ENCODE measurements around the gene CEP72. TPM values are rescaled to one million over a fixed set of nuclear protein-coding genes. Genes with fewer than 3 reads are reported as not detected.

Gene CEP72
- total RNA-seq, 1 donor from 2014 or later = 7.0 TPM

- Mint-ChIP-seq H3K4me3 (ENCODE audit: unreplicated experiment) (no peak overlapping the region), H3K9me3 (ENCODE audit: unreplicated experiment) (no peaks in the 10 kb centered on the region), H3K4me1 (ENCODE audit: low read depth, unreplicated experiment) (peaks cover 2% of the 10 kb centered on the region), H3K36me3 (ENCODE audit: low read depth, unreplicated experiment) (no peaks in the 10 kb centered on the region), H3K27me3 (ENCODE audit: low read depth, unreplicated experiment) (peaks cover 5% of the 10 kb centered on the region), H3K27ac (ENCODE audit: unreplicated experiment) (no peak overlapping the region)
- Histone ChIP-seq H3K9ac (ENCODE audit: low read length) (peak overlapping the region; percentile 48), H4K20me1 (ENCODE audit: insufficient read depth, low read length) (no peaks in the 10 kb centered on the region), H3K4me3 (ENCODE audit: insufficient read depth, low read depth, low read length) (no peak overlapping the region), H2AFZ (ENCODE audit: low read depth, low read length) (no peak overlapping the region), H3K4me2 (ENCODE audit: low read length) (no peak overlapping the region), H3K79me2 (ENCODE audit: insufficient read depth, low read length) (no peaks in the 10 kb centered on the region), H3K27ac (ENCODE audit: low read depth, low read length) (peak overlapping the region; percentile 9), H3K36me3 (ENCODE audit: insufficient read depth, low read length) (no peaks in the 10 kb centered on the region), H3K27me3 (ENCODE audit: insufficient read depth, low read length) (peaks cover 14% of the 10 kb centered on the region), H3K4me1 (ENCODE audit: insufficient read depth, low read length) (peaks cover 21% of the 10 kb centered on the region), H3K9me3 (ENCODE audit: insufficient read depth, low read depth, low read length) (no peaks in the 10 kb centered on the region)
- no peak for FAIRE-seq
- peak; percentile 35 for DNase-seq (ENCODE audit: low read depth)
- TF ChIP-seq, protein P1, sequence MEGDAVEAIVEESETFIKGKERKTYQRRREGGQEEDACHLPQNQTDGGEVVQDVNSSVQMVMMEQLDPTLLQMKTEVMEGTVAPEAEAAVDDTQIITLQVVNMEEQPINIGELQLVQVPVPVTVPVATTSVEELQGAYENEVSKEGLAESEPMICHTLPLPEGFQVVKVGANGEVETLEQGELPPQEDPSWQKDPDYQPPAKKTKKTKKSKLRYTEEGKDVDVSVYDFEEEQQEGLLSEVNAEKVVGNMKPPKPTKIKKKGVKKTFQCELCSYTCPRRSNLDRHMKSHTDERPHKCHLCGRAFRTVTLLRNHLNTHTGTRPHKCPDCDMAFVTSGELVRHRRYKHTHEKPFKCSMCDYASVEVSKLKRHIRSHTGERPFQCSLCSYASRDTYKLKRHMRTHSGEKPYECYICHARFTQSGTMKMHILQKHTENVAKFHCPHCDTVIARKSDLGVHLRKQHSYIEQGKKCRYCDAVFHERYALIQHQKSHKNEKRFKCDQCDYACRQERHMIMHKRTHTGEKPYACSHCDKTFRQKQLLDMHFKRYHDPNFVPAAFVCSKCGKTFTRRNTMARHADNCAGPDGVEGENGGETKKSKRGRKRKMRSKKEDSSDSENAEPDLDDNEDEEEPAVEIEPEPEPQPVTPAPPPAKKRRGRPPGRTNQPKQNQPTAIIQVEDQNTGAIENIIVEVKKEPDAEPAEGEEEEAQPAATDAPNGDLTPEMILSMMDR (IDR thresholded peaks at IDR 0.05; ENCODE audit: insufficient read depth, low read depth, low read length) = peak; percentile 23
- no peak for TF ChIP-seq EZH2 (IDR thresholded peaks at IDR 0.05; ENCODE audit: insufficient read depth, low read length)
These were observed 57.1 kb downstream of the CEP72 start for GRCh38 chr5:669111-669841.

- Mint-ChIP-seq H3K27ac (ENCODE audit: unreplicated experiment) (no peak overlapping the region), H3K9me3 (ENCODE audit: unreplicated experiment) (no peaks in the 10 kb centered on the region)
- TF ChIP-seq, protein P1 (IDR thresholded peaks at IDR 0.05; ENCODE audit: insufficient read depth, low read depth, low read length) = no peak
- no peak for TF ChIP-seq EZH2 (IDR thresholded peaks at IDR 0.05; ENCODE audit: insufficient read depth, low read length)
These were observed 57.8 kb downstream of the CEP72 start for GRCh38 chr5:669842-670395.

More at GRCh38 chr5:669842-670395, 57.8 kb downstream of the CEP72 start:
- Histone ChIP-seq H3K9ac (ENCODE audit: low read length) (no peak overlapping the region), H3K4me2 (ENCODE audit: low read length) (no peak overlapping the region), H3K27ac (ENCODE audit: low read depth, low read length) (no peak overlapping the region), H4K20me1 (ENCODE audit: insufficient read depth, low read length) (no peaks in the 10 kb centered on the region), H3K4me3 (ENCODE audit: insufficient read depth, low read depth, low read length) (no peak overlapping the region), H2AFZ (ENCODE audit: low read depth, low read length) (no peak overlapping the region), H3K9me3 (ENCODE audit: insufficient read depth, low read depth, low read length) (no peaks in the 10 kb centered on the region), H3K4me1 (ENCODE audit: insufficient read depth, low read length) (peaks cover 21% of the 10 kb centered on the region), H3K79me2 (ENCODE audit: insufficient read depth, low read length) (no peaks in the 10 kb centered on the region), H3K36me3 (ENCODE audit: insufficient read depth, low read length) (no peaks in the 10 kb centered on the region), H3K27me3 (ENCODE audit: insufficient read depth, low read length) (peaks cover 16% of the 10 kb centered on the region)
- H3K4me3 Mint-ChIP-seq (ENCODE audit: unreplicated experiment) = no peak overlapping the region
- H3K27me3 Mint-ChIP-seq (ENCODE audit: low read depth, unreplicated experiment) = peaks cover 5% of the 10 kb centered on the region
- DNase-seq (ENCODE audit: low read depth) (no peak), FAIRE-seq (no peak)
- H3K36me3 Mint-ChIP-seq (ENCODE audit: low read depth, unreplicated experiment) = no peaks in the 10 kb centered on the region
- H3K4me1 Mint-ChIP-seq (ENCODE audit: low read depth, unreplicated experiment) = peaks cover 2% of the 10 kb centered on the region

Data from astrocyte (in vitro differentiated cells and primary cell).